PC-9 (cell line): ENCODE data around the gene TACC3. TPM values are rescaled to one million over a fixed set of nuclear protein-coding genes. Genes with fewer than 3 reads are reported as not detected.

ENCODE experiments used
- BruUV-seq: library from RNA; stranded (reverse); fragments of 400-500 nt; replicated peaks from 2 replicates; lab custom pipeline; 2021; lab: Mats Ljungman, UMichigan
- CTCF ChIA-PET: fragments of 300-600 bp; sonication (Branson Sonifier 250); formaldehyde crosslinking; loops from one replicate; lab custom pipeline; 2022; ENCODE audit warnings: antibody characterized with exemption; lab: Charles Lee
- POLR2A ChIA-PET: fragments of 300-600 bp; sonication (Branson Sonifier 250); formaldehyde crosslinking; loops from one replicate; lab custom pipeline; 2022; ENCODE audit warnings: antibody characterized with exemption; ENCODE audit not compliant: unreplicated experiment; lab: Charles Lee
- DNase-seq, 2 experiments: peaks; one replicate each; pipeline versions ENCODE4 v3.0.0 to v3.0.0-alpha.2; 2015 to 2022; ENCODE audit warnings: mixed read lengths in 1 of 2
- H2AFZ ChIP-seq: fragments of 200-600 bp; sonication (generic); 2 replicates; pipeline ENCODE4 v1.8.1; 2017; ENCODE audit warnings: antibody characterized with exemption
- H3F3A ChIP-seq: fragments of 200-600 bp; sonication (generic); 2 replicates; pipeline ENCODE4 v1.8.1; 2017; ENCODE audit warnings: antibody characterized with exemption, mild to moderate bottlenecking, low read depth; ENCODE audit not compliant: insufficient read depth
- H3K27ac ChIP-seq: fragments of 200-600 bp; sonication (generic); 2 replicates; pipeline ENCODE4 v1.6.1; 2016; ENCODE audit warnings: mixed run types
- H3K27me3 ChIP-seq: fragments of 200-600 bp; sonication (generic); 2 replicates; pipeline ENCODE4 v1.6.1; 2016; ENCODE audit warnings: low read depth, mixed run types; ENCODE audit not compliant: insufficient read depth
- H3K36me3 ChIP-seq: fragments of 200-600 bp; sonication (generic); 2 replicates; pipeline ENCODE4 v1.6.1; 2016; ENCODE audit warnings: low read depth, mixed run types
- H3K4me1 ChIP-seq: fragments of 200-600 bp; sonication (generic); replicated peaks from 2 replicates; pipeline ENCODE4 v1.6.1; 2016; ENCODE audit warnings: mixed run types; ENCODE audit not compliant: insufficient read depth
- H3K4me2 ChIP-seq: fragments of 200-600 bp; sonication (generic); 2 replicates; pipeline ENCODE4 v1.6.1; 2017; ENCODE audit warnings: mixed run types
- H3K4me3 ChIP-seq: fragments of 200-600 bp; sonication (generic); 2 replicates; pipeline ENCODE4 v1.6.1; 2016; ENCODE audit warnings: mixed run types
- H3K79me2 ChIP-seq: fragments of 200-600 bp; sonication (generic); 2 replicates; pipeline ENCODE4 v1.6.1; 2017; ENCODE audit warnings: low read depth, mixed run types
- H3K9me2 ChIP-seq: fragments of 200-600 bp; sonication (generic); 2 replicates; pipeline ENCODE4 v1.8.1; 2017; ENCODE audit warnings: mild to moderate bottlenecking; ENCODE audit not compliant: insufficient read depth
- H3K9me3 ChIP-seq: fragments of 200-600 bp; sonication (generic); 2 replicates; pipeline ENCODE4 v1.8.1; 2016; ENCODE audit warnings: low read depth; ENCODE audit not compliant: insufficient read depth
- H4K20me1 ChIP-seq: fragments of 200-600 bp; sonication (generic); 2 replicates; pipeline ENCODE4 v1.8.1; 2017; ENCODE audit not compliant: insufficient read depth
- EZH2 ChIP-seq: fragments of 200-600 bp; sonication (generic); IDR thresholded peaks from 2 replicates; pipeline ENCODE4 v1.8.0; 2017; ENCODE audit warnings: antibody characterized with exemption, low read depth
- intact Hi-C: fragments of 100-400 bp; cut with micrococcal nuclease; formaldehyde crosslinking; loops from one replicate; pipeline ENCODE4 v1.10.0; 2022; ENCODE audit not compliant: unreplicated experiment
- total RNA-seq: library from RNA; stranded (reverse); gene quantifications from 2 replicates; pipeline ENCODE4 v1.2.3, GENCODE V29; 2021
- TF ChIP-seq, protein P1 (sequence below): fragments of 200-600 bp; sonication (generic); conservative IDR thresholded peaks from 2 replicates; pipeline ENCODE4 v1.6.1; 2017; ENCODE audit warnings: mixed run types, antibody characterized with exemption, mild to moderate bottlenecking, moderate library complexity

Gene TACC3
- total RNA-seq, 1 experiment from 2014 or later = 134 TPM

DNA sequence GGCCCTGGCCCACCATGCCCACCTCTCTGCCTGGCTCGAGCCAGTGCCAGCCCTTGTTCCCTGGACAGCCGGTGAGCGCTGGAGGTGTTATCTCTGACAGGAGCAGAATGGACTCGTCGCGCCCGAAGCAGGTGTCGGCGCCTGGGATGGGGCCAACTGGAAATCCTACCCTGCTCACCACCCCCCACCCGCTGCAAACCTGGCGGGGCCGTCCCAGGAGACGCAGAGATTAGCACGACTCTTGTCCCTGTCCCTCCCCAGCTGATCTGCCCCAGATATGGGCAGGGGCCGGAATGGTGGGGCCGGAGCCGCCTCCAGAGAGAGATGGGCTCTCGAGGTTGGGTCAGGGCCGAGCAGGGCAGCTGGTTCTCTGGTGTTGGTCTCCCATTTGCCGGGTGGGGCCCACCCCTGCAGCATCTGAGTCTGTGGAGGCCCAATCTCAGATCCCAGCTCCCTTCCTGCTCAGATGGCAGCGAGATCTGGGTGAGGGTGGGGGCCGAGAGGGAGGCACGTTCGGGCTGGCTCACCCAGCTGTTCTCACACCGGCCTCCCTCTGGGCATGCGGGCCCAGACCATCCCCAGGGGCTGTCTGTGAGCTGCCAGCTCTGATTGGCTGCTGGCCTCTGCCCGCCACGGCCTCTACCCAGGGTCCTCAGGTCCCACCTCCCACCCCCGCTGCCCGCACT lies 51.7 kb downstream of the TACC3 start:
- Histone ChIP-seq H3K36me3 (no peaks in the 10 kb centered on the region), H3K79me2 (no peaks in the 10 kb centered on the region), H3K27me3 (no peaks in the 10 kb centered on the region), H4K20me1 (no peaks in the 10 kb centered on the region), H3K27ac (no peak overlapping the region), H3K4me3 (no peak overlapping the region), H3K4me1 (peaks cover 36% of the 10 kb centered on the region), H3K4me2 (no peak overlapping the region), H3F3A (peaks cover 16% of the 10 kb centered on the region; the same call in 1 of the 2 replicates), H2AFZ (no peak overlapping the region), H3K9me3 (no peaks in the 10 kb centered on the region), H3K9me2 (no peaks in the 10 kb centered on the region)
- TF ChIP-seq, protein P1, sequence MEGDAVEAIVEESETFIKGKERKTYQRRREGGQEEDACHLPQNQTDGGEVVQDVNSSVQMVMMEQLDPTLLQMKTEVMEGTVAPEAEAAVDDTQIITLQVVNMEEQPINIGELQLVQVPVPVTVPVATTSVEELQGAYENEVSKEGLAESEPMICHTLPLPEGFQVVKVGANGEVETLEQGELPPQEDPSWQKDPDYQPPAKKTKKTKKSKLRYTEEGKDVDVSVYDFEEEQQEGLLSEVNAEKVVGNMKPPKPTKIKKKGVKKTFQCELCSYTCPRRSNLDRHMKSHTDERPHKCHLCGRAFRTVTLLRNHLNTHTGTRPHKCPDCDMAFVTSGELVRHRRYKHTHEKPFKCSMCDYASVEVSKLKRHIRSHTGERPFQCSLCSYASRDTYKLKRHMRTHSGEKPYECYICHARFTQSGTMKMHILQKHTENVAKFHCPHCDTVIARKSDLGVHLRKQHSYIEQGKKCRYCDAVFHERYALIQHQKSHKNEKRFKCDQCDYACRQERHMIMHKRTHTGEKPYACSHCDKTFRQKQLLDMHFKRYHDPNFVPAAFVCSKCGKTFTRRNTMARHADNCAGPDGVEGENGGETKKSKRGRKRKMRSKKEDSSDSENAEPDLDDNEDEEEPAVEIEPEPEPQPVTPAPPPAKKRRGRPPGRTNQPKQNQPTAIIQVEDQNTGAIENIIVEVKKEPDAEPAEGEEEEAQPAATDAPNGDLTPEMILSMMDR = no peak
- TF ChIP-seq EZH2 = no peak
- no peak for DNase-seq
- BruUV-seq = no TSS peak
- intact Hi-C loops = no loop called here
- ChIA-PET POLR2A (no interaction called here), CTCF (no interaction called here)

DNA sequence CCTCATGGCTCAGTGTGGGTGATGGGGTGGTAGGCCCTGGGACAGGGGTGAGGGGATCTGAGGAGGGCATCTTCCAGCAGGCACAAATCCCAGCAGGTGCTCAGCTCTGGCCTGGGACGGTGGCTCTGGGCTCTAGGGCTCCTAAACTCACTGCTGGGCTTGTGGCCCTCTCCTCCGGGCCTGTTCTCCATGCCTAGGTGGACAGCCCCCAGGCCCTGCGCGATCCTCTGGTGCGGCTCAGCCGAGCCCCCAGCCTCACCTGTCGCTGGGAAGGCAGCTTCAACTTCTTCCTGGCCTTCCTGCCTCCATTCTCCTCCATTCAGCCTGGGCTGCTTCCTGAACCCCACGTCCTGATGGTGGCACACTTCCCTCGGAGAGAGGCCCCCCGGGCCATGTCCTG lies 52.4 kb downstream of the TACC3 start:
- Histone ChIP-seq H3F3A (peaks cover 16% of the 10 kb centered on the region; the same call in 1 of the 2 replicates), H3K27ac (no peak overlapping the region), H3K4me1 (peaks cover 36% of the 10 kb centered on the region), H3K9me3 (no peaks in the 10 kb centered on the region), H3K4me3 (no peak overlapping the region), H3K27me3 (no peaks in the 10 kb centered on the region), H3K79me2 (no peaks in the 10 kb centered on the region), H2AFZ (no peak overlapping the region), H3K9me2 (no peaks in the 10 kb centered on the region), H3K4me2 (no peak overlapping the region), H3K36me3 (no peaks in the 10 kb centered on the region), H4K20me1 (no peaks in the 10 kb centered on the region)
- no peak for DNase-seq
- TF ChIP-seq, protein P1 = no peak
- TF ChIP-seq EZH2 = no peak
- ChIA-PET CTCF (no interaction called here), POLR2A (no interaction called here)
- intact Hi-C loops = no loop called here
- BruUV-seq = no TSS peak

DNA sequence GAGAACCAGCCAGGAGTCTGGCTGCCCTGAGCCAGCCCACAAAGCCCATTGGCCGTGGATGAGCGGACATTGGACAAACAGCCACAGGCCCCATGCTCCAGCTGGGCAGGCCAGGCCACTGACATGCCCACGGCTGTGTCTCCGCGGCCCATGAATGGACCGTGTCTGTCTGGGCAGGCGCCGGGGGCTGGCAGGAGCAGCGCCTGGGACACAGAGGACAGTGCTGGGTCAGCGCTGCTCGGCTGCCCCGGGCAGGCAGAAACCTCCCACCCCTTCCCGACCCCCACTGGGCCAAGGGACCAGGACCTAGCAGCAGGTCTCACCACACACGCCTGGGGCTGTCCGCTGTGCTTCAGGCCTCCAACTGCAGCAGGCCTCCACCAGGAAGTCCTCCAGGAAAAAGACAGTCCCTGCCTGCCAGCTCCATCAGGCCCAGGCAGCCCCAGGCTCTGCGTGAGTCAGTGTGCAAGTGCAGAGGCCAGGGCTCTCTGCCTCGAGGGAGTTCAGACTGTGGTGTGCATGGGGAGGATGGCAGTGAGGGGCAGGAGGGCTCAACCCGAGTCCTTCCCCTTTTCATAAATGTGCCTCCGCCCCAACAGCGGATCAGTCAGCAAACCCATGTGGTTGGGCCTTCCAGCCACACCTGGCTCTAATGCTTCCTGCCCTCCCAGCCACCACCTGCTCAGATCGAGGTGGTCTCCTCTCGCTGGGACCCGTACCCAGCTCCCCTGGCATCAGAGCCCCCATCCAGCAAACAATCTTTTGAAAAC lies 54.6 kb downstream of the TACC3 start:
- H3K36me3 ChIP-seq = no peaks in the 10 kb centered on the region
- H3K27me3 ChIP-seq = no peaks in the 10 kb centered on the region
- no peaks in the 10 kb centered on the region for H3K9me2 ChIP-seq
- no peaks in the 10 kb centered on the region for H3K9me3 ChIP-seq
- peaks cover 14% of the 10 kb centered on the region; the same call in 1 of the 2 replicates for H3F3A ChIP-seq
- intact Hi-C loops = loop anchor here (5.0 kb wide), 1 partner anchor 49 kb away; no protein-coding TSS in a partner anchor
- CTCF ChIA-PET = no interaction called here
- peak; percentile 64 to 75 for DNase-seq
- POLR2A ChIA-PET = interaction anchor here (0.6 to 0.7 kb wide), 3 partner anchors 9 to 707 kb away, joined by 3 to 7 read pairs (median 3); no protein-coding TSS in a partner anchor
- no TSS peak for BruUV-seq
- H3K27ac ChIP-seq = no peak overlapping the region
- no peak overlapping the region for H3K4me3 ChIP-seq
- peaks cover 48% of the 10 kb centered on the region for H3K4me1 ChIP-seq
- H3K4me2 ChIP-seq = no peak overlapping the region
- no peak overlapping the region for H2AFZ ChIP-seq
- TF ChIP-seq EZH2 = no peak
- TF ChIP-seq, protein P1 = no peak
- no peaks in the 10 kb centered on the region for H3K79me2 ChIP-seq
- no peaks in the 10 kb centered on the region for H4K20me1 ChIP-seq
